Activated effector memory CD4-positive, alpha-beta T cell treated with anti-CD3 and anti-CD28 coated beads, Interleukin-2, amount 50 U/mL, for 16 hours (primary cell): Measurements from ENCODE around the gene DBI.

ENCODE experiments used
- DNase-seq: peaks from one replicate; pipeline ENCODE4 v3.0.0-alpha.2; 2020

DBI gene

DNA sequence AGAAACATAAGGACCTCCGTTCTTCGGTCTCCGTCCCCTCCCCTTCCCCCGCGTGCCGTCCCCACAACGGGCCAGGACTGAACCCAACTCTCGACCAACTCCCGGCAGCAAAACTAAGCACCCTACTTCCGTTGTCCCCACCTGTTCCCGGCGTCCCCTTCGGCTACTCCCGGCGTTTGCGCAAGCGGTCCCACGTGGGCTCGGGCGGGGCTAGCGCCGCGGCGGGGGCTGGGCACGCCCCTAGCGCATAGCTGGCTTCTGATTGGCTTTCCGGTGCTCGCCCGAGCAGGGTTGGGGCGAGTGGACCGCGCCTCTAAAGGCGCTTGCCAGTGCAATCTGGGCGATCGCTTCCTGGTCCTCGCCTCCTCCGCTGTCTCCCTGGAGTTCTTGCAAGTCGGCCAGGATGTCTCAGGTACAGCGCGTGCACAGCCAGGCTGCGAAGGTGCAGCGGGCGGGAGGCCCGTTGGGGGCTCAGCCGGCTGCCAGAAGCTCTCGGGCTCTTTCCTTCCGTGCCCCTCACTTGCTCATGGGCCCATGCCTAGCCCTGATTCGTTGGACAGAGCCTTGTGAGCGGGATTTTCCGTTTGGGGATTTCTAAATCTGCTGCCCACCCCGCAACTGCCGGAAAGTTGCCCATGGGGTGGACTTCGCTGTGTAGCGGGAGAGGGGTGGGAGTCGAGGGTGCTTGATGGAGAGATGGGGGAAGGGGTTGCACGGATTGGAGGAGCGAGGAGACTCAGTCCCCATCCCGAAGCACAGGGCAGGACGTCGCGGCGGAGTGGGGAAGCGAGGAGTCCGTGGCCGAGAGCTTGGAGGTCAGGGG is at the start of gene DBI, which contains the start of gene C2orf76:
Gene DBI (plus strand): TSS at position 329 of the 823 bp plus-strand sequence. CDS start 75 bp downstream, at position 404.
Gene C2orf76 (minus strand): TSS at position 186 of the 823 bp plus-strand sequence. CDS start 26,875 bp downstream, outside the sequence.
- DNase-seq = peak; percentile 97

DNA sequence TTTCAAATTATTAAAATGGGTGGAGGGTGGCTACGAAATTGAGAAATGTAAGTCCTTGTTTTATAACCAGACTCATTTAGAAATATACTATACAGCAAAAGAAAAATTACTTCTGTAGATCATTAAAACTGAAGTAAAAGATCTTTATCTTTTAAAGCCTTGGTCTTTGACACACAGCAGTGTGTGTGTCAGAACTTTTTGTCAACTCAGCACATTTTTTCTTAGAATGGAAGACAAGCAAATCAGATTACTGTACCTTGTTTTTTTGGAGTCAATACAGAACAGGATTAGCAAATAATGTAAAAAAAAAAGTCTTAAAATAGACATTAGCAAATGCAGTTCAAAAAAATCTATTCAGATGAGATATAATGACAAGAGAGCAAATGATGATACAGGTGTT is 49.2 kb upstream of the DBI start:
- DNase-seq = no peak

GRCh38 chr2:119319593-119319992 is 47.2 kb upstream of the DBI start:
- DNase-seq = no peak

GRCh38 chr2:119323459-119323858 is 43.3 kb upstream of the DBI start:
- DNase-seq = no peak

DNA sequence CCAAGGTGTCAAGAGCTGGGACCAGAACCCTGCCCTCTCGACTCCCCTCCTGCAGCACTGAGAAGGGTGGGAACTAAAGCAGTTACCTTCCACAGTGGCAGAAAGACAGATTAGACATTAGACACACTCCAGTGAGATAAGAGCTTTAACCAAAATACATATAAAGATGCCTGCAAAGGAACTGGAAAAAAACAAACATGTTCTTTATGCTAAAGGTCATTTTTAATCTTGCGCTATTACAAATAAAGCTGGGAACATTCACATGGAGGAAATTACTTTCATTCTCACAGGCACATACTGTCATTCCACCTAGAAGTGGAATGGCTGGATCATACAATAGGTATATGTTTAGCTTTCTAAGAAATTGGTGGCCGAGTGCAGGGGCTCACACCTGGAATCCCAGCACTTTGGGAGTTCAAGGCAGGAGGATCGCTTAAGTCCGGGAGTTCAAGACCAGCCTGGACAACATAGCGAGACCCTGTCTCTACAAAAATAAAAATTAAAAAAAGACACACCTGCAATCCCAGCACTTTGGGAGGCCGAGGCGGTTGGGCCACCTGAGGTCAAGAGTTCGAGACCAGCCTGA is 42.0 kb upstream of the DBI start:
- DNase-seq = no peak

- no peak for DNase-seq
Observed at GRCh38 chr2:119326938-119327337, 39.8 kb upstream of the DBI start.

DNA sequence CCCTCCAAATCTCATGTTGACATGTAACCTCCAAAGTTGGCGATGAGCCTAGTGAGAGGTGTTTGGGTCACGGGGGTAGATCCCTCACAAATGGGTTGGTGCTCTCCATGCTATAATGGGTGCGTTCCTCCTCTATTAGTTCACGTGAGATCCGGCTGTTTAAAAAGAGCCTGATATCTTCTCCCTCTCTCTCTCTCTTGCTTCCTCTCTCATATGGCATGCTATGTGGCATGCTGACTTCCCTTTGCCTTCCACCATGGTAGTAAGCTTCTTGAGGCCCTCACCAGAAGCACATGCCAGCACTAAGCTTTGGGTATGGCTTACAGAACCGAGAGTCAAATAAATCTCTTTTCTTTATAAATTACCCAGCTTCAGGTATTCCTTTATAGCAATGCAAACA is 39.3 kb upstream of the DBI start:
- no peak for DNase-seq

DNA sequence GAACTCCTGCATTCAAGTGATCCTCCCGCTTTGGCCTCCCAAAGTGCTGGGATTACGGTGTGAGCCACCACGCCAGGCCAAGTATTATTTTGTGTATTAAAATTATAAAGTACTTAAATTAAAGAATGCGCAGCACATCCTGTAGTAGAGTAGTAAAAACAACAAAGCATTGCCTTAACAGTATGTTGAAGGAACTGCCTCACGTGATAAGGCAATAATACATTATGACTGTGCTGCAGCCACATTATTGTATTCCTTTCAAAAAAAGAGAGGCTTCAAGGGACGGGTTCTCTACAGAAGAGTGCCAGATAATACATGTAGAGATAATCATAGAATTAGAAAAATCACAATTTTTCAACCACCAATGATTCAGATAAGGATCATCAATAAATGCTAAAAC is 33.8 kb upstream of the DBI start:
- DNase-seq = no peak

DNA sequence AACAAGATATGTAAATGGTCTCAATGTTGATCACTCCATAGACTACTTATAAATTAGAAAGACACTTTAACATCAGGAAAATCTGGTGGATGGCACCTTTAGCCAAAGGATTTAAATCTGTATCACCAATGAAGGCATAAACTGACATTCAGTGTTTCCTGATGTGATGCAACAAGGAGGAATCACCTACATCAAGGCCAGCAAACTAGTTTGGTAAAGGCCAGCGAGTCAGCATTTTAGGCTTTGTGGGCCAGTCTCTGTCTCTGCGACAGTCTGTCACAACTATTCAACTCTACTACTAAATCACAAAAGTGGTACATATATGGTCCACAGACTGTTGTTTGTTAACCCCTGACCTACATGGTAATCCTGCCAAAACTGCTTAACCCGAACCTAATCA is 33.4 kb upstream of the DBI start:
- no peak for DNase-seq

DNA sequence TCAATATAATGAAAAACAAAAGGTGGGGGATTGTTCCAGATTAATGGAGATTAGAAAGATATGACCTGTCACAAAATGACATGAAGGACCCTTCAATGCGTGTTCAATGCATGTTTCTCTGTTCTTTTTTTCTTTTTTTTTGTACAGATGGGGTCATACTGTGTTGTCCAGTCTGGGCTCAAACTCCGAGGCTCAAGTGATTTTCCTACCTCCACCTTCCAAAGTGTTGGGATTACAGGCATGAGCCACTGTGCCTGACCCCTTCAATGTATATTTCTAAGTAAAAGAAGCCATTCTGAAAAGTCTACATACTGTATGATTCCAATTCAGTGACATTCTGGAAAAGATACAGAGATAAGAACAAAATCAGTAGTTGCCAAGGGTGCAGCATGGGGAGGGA is 32.9 kb upstream of the DBI start:
- no peak for DNase-seq

- DNase-seq = no peak
Observed at GRCh38 chr2:119337749-119338148, 29.0 kb upstream of the DBI start.

DNA sequence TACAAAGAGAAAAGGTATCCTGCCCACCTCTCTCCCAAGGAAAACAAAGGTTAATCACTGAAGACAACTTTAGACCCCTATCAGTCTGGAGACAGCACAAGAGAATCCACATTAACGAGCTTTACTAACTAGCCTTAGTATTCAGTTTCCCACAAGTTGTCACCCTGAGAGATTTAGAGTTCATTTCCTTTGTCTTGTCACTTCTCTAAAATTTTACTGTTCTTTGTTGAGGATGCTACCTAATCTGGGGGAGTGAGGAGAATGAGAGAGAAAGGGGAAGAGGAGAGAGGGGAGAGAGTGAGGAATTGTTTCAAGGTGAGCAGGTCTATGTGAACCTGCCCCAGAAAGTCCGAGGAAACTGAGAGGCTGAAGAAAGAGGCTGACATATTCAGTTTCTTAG is 28.5 kb upstream of the DBI start:
- DNase-seq = no peak

- DNase-seq = peak; percentile 68
Observed at GRCh38 chr2:119338826-119339561, 27.8 kb upstream of the DBI start.

GRCh38 chr2:119339562-119339923 is 27.2 kb upstream of the DBI start:
- no peak for DNase-seq

DNA sequence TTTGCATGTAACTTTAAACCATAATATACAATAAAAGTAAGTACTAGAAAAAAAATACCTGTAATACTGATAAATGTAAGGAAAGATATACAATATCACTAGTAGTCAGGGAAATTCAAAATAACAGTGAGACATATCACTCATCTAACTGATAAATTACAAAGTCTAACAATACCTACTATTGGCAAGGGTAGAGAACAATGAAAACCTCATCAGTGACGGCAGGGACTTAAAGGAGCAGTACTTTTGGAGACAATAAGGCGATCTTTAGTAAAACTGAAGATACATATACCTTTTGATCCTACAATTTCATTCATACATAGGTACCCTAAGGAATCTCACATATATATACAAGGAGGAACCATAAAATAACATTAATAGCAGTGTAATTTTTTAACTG is 25.1 kb upstream of the DBI start:
- DNase-seq = no peak

DNA sequence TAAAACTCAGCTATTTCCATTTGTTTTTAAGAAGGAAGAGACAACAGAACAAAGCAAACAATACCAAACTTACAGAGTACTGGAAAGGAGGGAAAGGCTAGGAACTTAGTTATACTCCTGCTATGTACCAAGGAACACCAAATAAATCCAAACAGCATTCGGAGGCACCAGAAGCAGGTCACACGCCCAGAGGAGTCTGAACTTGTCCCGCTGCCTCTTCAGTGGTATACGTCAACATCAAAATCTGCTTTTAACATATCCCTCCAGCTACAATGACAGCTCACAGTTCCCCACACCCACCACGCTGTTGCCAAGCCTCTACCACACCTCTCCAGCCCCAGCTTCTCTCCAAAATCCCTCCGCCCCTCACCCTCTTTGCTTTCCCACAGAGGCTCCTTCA is 17.5 kb upstream of the DBI start:
- DNase-seq = no peak

GRCh38 chr2:119350311-119350998 is 16.3 kb upstream of the DBI start:
- DNase-seq = no peak

GRCh38 chr2:119352357-119352756 is 14.4 kb upstream of the DBI start:
- DNase-seq = no peak

DNA sequence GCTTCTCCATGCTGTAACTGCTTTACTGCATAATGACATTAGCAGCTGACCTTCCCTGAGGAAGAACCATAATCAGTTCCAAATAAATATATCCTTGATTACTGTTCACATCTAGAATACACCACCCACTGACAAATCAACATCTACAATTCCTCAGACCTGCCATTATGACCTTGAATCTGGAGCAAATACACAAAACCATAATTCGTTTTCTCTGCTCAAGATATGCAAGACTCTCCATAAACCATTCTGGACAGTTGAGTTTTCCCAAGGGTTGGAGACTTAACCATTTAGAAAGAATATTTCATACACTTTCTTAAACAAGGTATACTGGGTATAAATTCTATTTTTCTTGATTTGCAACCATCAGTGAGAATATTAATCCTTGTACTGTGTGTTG is 11.9 kb upstream of the DBI start:
- DNase-seq = no peak

DNA sequence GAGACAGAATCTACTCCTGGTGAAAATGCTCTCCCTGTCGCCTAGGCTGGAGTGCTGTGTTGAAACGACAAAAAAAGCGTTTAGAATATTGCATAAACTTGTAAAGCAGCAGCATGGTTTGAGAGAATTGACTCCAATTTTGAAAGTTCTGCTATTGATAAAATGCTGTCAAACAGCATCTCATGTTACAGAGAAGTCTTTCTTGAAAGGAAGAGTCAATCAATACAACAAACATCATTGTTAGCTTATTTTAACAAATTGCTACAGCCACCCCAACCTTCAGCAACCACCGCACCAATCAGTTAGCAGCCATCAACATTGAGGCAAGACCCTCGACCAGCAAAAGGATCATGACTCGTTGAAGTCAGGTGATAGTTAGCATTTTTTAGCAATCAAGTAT is 7.0 kb upstream of the DBI start:
- no peak for DNase-seq

- no peak for DNase-seq
Observed at GRCh38 chr2:119360423-119360966, 6.3 kb upstream of the DBI start.

- DNase-seq = no peak
Observed at GRCh38 chr2:119364798-119365197, 2.0 kb upstream of the DBI start.

DNA sequence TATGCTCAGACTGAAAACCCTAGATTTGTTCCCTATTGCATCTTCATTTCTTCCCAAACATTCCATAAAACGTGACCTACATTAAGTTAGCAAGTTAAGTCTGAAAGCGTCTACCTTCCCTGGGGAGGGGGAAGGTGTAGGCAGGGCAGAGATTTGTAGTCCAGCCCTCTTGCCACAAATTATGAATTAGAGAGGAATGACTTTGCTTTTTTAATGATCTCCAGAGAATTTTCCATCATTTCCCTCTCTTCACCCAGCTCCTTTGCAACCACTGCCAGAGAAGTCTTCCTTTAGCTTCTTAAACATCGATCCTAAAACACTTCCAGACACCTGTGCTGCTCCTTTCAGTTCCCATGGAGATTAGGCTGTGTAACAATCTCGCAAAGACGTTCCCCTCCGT is 1.3 kb upstream of the DBI start:
- no peak for DNase-seq
